ENCODE measurements around the gene PIH1D1.

PIH1D1 gene

DNA sequence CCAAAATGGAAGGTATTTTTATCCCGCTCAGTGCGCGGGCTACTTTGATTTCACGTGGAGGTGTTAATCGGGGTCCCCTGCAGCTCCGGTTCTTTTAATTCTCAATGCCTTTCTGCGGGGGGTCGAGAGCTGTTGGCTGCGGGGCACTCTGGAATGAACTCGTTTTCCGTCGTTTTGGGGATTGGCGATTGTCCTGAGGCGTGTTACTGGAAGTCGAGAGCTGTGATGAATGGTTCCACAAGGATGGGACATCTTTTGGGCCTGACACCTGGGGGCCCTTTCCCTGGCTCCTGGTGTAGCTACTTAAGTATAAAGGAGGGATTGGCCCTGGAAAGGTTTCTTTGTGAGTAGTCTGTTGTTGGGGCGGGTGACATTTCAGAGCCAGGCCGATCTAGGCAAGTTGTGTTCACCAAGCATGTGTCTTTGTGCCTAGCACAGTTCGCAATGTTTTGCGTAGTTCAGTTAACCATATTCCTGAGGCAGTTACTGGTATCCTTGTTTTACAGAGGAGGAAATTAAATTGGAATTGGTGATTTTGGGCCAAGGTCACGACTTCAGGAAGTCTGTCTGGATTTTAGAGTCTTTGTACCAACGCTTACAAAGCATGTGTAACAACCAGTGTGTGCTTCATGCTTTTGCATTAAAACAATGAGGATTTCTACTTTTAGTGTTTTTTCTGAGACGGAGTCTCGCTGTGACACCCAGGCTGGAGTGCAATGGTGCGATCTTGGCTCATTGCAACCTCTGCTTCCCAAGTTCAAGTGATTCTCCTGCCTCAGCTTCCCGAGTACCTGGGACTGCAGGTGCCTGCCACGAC lies 36.6 kb upstream of the PIH1D1 start:
- H3K27ac ChIP-seq: peak overlapping the region; percentile 96
- TF ChIP-seq, protein P1, sequence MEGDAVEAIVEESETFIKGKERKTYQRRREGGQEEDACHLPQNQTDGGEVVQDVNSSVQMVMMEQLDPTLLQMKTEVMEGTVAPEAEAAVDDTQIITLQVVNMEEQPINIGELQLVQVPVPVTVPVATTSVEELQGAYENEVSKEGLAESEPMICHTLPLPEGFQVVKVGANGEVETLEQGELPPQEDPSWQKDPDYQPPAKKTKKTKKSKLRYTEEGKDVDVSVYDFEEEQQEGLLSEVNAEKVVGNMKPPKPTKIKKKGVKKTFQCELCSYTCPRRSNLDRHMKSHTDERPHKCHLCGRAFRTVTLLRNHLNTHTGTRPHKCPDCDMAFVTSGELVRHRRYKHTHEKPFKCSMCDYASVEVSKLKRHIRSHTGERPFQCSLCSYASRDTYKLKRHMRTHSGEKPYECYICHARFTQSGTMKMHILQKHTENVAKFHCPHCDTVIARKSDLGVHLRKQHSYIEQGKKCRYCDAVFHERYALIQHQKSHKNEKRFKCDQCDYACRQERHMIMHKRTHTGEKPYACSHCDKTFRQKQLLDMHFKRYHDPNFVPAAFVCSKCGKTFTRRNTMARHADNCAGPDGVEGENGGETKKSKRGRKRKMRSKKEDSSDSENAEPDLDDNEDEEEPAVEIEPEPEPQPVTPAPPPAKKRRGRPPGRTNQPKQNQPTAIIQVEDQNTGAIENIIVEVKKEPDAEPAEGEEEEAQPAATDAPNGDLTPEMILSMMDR (conservative IDR thresholded peaks at IDR 0.05): no peak

DNA sequence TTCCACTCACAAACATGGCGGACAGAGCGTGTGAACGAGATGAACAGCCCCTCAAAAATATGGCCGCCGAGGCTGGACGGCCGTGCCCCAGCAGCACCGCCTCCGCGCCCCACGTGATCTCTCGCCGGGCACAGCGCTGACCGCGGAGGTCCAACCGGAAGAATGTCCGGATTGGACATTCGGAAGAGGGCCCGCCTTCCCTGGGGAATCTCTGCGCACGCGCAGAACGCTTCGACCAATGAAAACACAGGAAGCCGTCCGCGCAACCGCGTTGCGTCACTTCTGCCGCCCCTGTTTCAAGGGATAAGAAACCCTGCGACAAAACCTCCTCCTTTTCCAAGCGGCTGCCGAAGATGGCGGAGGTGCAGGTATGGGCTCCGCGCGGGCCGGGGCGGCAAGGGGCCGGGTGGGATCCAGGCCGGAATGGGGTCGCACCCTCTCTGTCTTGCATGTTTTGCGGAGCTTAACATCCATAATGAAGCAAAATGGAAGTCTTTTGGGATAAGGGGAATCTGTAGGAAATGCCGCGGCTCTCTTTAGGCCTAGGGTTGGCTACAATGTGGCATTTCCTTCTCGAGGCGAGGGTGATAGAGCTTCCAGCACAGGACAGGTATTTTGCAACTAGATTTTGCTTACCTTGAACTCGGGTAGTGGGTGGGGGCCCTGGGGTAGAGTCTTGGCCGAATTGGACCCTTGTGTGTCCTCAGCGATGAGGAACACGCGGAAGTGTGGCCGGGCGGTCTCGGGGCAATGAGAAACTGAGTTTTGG lies 35.8 kb upstream of the PIH1D1 start, which contains the start of gene RPL13A:
TSS of gene RPL13A (plus strand) at position 332 of the 769 bp plus-strand sequence. CDS start at position 354, 22 bp downstream.
- H3K27ac ChIP-seq: peak within 1 kb of the TSS; percentile 96
- TF ChIP-seq, protein P1 (conservative IDR thresholded peaks at IDR 0.05): no peak

DNA sequence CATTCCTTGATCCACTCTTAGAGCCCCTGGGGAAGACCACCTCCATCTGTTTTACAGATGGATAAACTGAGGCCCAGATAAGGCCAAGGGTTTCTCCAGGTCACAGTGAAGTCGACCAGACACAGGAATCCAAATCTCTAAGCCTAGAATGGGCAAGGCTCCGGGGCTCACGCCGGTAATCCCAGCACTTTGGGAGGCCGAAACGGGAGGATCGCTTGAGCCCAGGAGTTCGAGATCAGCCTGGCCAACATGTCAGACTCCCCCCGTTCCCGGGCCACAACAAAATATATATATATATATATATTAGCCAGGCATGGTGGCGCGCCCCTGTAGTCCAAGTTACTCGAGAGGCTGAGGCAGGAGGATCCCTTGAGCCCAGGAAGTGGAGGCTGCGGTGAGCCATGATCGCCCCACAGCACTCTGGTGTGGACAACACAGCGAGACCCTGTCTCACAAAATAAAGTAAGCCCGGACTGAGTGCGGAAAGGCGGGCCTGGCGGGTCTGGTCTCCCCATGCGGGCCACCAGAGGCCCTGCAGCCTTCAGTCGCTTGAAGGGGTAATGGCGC lies 35.2 kb upstream of the PIH1D1 start:
- H3K27ac ChIP-seq: peak overlapping the region; percentile 96
- TF ChIP-seq, protein P1 (conservative IDR thresholded peaks at IDR 0.05): no peak

DNA sequence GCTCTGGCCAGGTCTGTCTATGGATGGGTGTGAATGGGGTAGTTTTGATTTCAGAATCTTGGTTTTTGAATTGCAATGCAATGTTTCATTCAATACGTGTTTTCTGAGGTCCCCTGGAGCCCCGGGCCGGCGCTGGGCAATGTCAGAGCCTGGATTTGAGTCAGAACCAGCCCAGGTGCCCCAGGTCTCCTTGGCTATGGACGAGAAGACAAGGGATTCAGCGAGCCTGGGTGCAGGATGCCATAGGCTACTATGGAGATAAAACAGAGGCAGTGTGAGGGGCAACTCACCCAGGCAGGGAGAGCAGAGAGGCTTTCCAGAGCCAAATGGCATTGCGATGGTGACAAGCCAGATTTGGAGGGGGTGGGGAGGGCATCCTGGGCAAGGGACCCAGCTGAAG lies 34.6 kb upstream of the PIH1D1 start:
- TF ChIP-seq, protein P1 (conservative IDR thresholded peaks at IDR 0.05): no peak
- H3K27ac ChIP-seq: no peak overlapping the region; the same call in 1 of the 2 replicates

DNA sequence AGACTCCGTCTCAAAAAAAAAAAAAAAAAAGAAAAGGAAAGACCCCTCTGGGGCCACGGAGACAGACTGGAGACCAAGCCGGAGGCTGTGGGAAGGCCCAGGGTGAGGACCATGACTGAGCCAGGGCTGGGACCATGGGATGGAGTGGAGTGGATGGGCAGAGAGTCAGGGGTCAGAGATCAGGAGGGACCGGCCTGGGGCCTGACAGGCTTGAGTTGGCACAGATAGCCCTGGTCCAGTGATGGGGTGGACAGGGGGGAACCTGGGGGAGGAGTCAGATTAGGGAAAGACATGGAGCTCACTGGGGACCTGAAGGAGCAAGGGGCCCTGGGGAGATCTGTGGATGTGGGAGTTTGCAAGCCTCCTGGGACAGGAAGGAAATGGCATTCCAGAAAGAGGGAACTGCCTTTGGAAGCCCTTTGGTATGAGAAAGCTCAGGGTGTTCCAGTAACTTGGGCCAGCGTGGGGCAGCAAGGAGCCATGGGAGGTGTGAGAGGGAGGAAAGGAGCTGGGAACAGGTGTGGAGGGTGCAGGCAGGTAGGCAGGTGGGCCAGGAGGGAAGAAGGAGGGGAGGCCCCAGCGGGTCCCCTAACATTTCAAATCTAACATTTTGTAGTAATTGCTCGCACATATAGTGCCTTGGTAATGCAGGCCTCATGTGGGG lies 29.5 kb upstream of the PIH1D1 start:
- TF ChIP-seq, protein P1 (conservative IDR thresholded peaks at IDR 0.05): no peak
- no peak overlapping the region for H3K27ac ChIP-seq

DNA sequence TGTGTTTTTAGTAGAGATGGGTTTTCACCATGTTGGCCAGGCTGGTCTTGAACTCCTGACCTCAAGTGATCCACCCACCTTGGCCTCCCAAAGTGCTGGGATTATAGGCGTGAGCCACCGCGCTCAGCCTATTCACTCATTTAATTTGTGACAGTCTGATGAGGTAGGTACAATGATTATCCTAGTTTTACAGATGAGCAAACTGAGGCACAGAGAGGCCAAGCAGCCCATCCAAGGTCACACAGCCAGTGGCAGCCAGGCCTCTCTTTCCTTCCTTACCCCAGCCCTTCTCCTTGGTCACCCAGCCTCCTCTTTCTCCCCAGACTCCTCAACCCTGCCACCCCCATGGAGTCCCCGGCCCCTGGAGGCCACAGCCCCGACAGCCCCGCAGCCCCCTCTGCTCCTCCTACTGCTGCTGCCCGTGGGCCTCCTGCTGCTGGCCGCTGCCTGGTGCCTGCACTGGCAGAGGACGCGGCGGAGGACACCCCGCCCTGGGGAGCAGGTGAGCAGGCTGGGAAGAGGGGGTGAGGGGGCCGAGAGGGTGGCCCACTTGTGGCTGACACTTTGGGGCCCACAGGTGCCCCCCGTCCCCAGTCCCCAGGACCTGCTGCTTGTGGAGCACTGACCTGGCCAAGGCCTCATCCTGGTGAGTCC lies 28.5 kb upstream of the PIH1D1 start:
- H3K27ac ChIP-seq: no peak overlapping the region
- TF ChIP-seq, protein P1 (conservative IDR thresholded peaks at IDR 0.05): no peak
